Heart right ventricle (tissue), 16 donors: ENCODE results near the gene CD99. TPM values are rescaled to one million over a fixed set of nuclear protein-coding genes. Genes with fewer than 3 reads are reported as not detected.

Experiments used
- ATAC-seq, 8 donors: fragments of 200-7000 bp; cut with Tn5 transposase; one replicate each; pipeline ENCODE4 v1.9.1; 2020; ENCODE audit warnings: mild to moderate bottlenecking in 8 of 8, moderate library complexity in 8 of 8, moderate number of reproducible peaks in 1 of 8
- DNase-seq, 2 donors: peaks; one replicate each; pipeline ENCODE4 v3.0.0-alpha.2; 2020
- H3K27ac ChIP-seq, 10 donors: fragments of 200-600 bp; sonication (generic) in 2 of 10; one replicate each; pipeline versions ENCODE4 v1.5.0 to v1.8.0; 2020 to 2022; ENCODE audit warnings: mild to moderate bottlenecking in 3 of 10
- H3K27me3 ChIP-seq, 7 donors: fragments of 200-600 bp; one replicate each; pipeline ENCODE4 v1.8.0; 2021 to 2022; ENCODE audit warnings: mild to moderate bottlenecking in 2 of 7
- H3K36me3 ChIP-seq, 9 donors: fragments of 200-600 bp; sonication (generic) in 1 of 9; one replicate each; pipeline versions ENCODE4 v1.5.0 to v1.8.0; 2020 to 2022; ENCODE audit warnings: mild to moderate bottlenecking in 2 of 9
- H3K4me1 ChIP-seq, 9 donors: fragments of 200-600 bp; sonication (generic) in 1 of 9; one replicate each; pipeline versions ENCODE4 v1.5.0 to v1.8.0; 2020 to 2022; ENCODE audit warnings: mild to moderate bottlenecking in 4 of 9
- H3K4me3 ChIP-seq, 10 donors: fragments of 200-600 bp; sonication (generic) in 2 of 10; one replicate each; pipeline versions ENCODE4 v1.5.0 to v1.8.0; 2020 to 2022; ENCODE audit warnings: mild to moderate bottlenecking in 7 of 10, moderate library complexity in 2 of 10
- H3K9me3 ChIP-seq, 11 donors: fragments of 200-600 bp in 10 of 11; sonication (generic) in 2 of 11; one replicate each; pipeline versions ENCODE4 v1.5.0 to v1.8.0; 2013 to 2022; ENCODE audit warnings: mild to moderate bottlenecking in 2 of 11, control low read depth in 1 of 11, moderate library complexity in 1 of 11
- CTCF ChIP-seq, 9 donors: fragments of 200-600 bp; sonication (generic) in 2 of 9; IDR thresholded peaks; one replicate each; pipeline versions ENCODE4 v1.5.0 to v1.8.0; 2021 to 2022; ENCODE audit warnings: antibody characterized with exemption in 9 of 9, mild to moderate bottlenecking in 5 of 9, moderate library complexity in 1 of 9
- WGBS, 2 donors: extraction: QIAGEN DNeasy Blood & Tissue Kit; methylation state at CpG; one replicate each; pipeline ENCODE4 v1.1.7; 2013; ENCODE audit warnings: inconsistent platforms in 1 of 2; 5-methylcytosine and 5-hydroxymethylcytosine counted together
- intact Hi-C, 10 donors: fragments of 100-400 bp; cut with DNase I; formaldehyde crosslinking; loops; one replicate each; pipeline versions ENCODE4 v1.11.1 to v1.14.2; 2022
- polyA plus RNA-seq, 2 donors: library from polyadenylated mRNA; stranded (reverse); fragments of 200-250 nt; gene quantifications; one replicate each; pipeline ENCODE4 v1.2.3, GENCODE V29; 2013
- total RNA-seq, 10 donors: library from RNA; stranded (reverse); fragmentation: NEBNext Ultra II Directional in 3 of 10; extraction: Animal tissue kit (Norgen Biotek cat#: 25700) in 3 of 10; gene quantifications; one replicate each; pipeline versions ENCODE4 v1.2.1 to v1.2.4, GENCODE V29; 2021 to 2023
- donor health status: Arrhythmogenic right ventricular cardiomyopathy.
- donor health status: ischemic (EF 13 %, LVEDD 7.1; RV severe dilation, severe dysfunction).
- donor health status: healthy with polysubstance abuse.
- donor health status: DM: no; HTN: yes; CAD: no.
- donor health status: DM: no; HTN: no; CAD: no.
- donor health status: ischemic (EF 25% LVEDD 6.9; RV normal size, moderate dysfunction).
- donor health status: ischemic (EF 25% LVEDD 5.7; RV mildly dilated, moderate dysfunction).
- donor health status: healthy.
- donor health status: DM: yes; HTN: yes; CAD: no.
- donor health status: Ischemic cardiomyopathy.
- donor health status: ischemic (EF 35%, LVEDD 5.7; RV mildly dilated, moderate dysfunction).
- donor health status: nonischemic (EF 11% LVEDD 7.7; RV severe dilation, severe dysfunction).
- donor health status: DM: yes; HTN: yes; CAD: no.
- donor health status: PGD.
- donor health status: ischemic (EF 29% LVEDD 5.4; RV normal size, mild dysfunction).
- donor health status: nonischemic (EF 23%, LVEDD 6.1; RV moderate dilation, normal function).

CD99 gene
- total and polyA plus RNA-seq, 12 donors = 202 to 419 (median 261) TPM

GRCh38 chrX:2788980-2789379 is 97.9 kb downstream of the CD99 start:
- DNase-seq = no peak
- no peak for TF ChIP-seq CTCF (IDR thresholded peaks at IDR 0.05)
- WGBS, 2 donors = 86 to 90% methylated on average over 4 of the region's 4 CpGs

GRCh38 chrX:2789569-2789968 is 98.5 kb downstream of the CD99 start:
- Histone ChIP-seq H3K27me3 (peaks cover 0 to 9% (median 0%) of the 10 kb centered on the region in 7 donors), H3K4me3 (no peak overlapping the region), H3K27ac (no peak overlapping the region), H3K9me3 (no peaks in the 10 kb centered on the region), H3K4me1 (no peaks in the 10 kb centered on the region), H3K36me3 (no peaks in the 10 kb centered on the region)
- no peak for DNase-seq
- 98% methylated on average over 3 of the region's 3 CpGs for WGBS, 2 donors
- intact Hi-C loops = no loop called here
- ATAC-seq = no peak
- TF ChIP-seq CTCF (IDR thresholded peaks at IDR 0.05) = no peak

More at GRCh38 chrX:2788980-2789379, 97.9 kb downstream of the CD99 start:
- Histone ChIP-seq H3K27me3 (peaks cover 0 to 9% (median 0%) of the 10 kb centered on the region in 7 donors), H3K4me3 (no peak overlapping the region), H3K9me3 (no peaks in the 10 kb centered on the region), H3K4me1 (no peaks in the 10 kb centered on the region), H3K36me3 (no peaks in the 10 kb centered on the region), H3K27ac (no peak overlapping the region)
- no peak for ATAC-seq
- intact Hi-C loops = no loop called here

Other genes starting within 250 kb of the CD99 start
- 10 to 100 TPM; 21.1 to 35.9 (median 28.5) TPM for gene DHRSX, start 190.3 kb upstream of the CD99 start, total RNA-seq
- gene DHRSX, start 190.3 kb upstream of the CD99 start, polyA plus RNA-seq = 10 to 100 TPM; 13.8 to 20.5 TPM
- 10 to 100 TPM; 41.5 to 60.8 (median 54.4) TPM for gene ZBED1, start 190.3 kb upstream of the CD99 start, total RNA-seq
- 10 to 100 TPM; 19.0 to 23.6 TPM for gene ZBED1, start 190.3 kb upstream of the CD99 start, polyA plus RNA-seq
- 1 to 10 TPM in 1 of 10 donors, under 1 TPM in 7, not detected in 2; 0.24 to 1.5 (median 0.30) TPM for gene XG, start 60.7 kb downstream of the CD99 start, total RNA-seq
- under 1 TPM; 0.16 to 0.29 TPM for gene XG, start 60.7 kb downstream of the CD99 start, polyA plus RNA-seq
- gene GYG2, start 137.6 kb downstream of the CD99 start, total RNA-seq = 1 to 10 TPM in 6 of 10 donors, under 1 TPM in 4; 0.32 to 6.8 (median 1.1) TPM
- 1 to 10 TPM in 1 of 2 donors, under 1 TPM in 1; 0.73 to 1.3 TPM for gene GYG2, start 137.6 kb downstream of the CD99 start, polyA plus RNA-seq
- gene ARSD, start 238.0 kb downstream of the CD99 start, total RNA-seq = 10 to 100 TPM in 4 of 10 donors, 1 to 10 TPM in 6; 4.6 to 19.0 (median 8.8) TPM
- 1 to 10 TPM; 4.2 to 5.8 TPM for gene ARSD, start 238.0 kb downstream of the CD99 start, polyA plus RNA-seq